ENCODE results near the gene ESD.

ESD gene

GRCh38 chr13:46743191-46743590 lies 53.8 kb downstream of the ESD start:
- no peak overlapping the region for H3K4me2 ChIP-seq (ENCODE audit: low read depth, low read length, poor library complexity, severe bottlenecking)
- no peaks in the 10 kb centered on the region for H3K27me3 ChIP-seq (ENCODE audit: low read length)
- no peaks in the 10 kb centered on the region for H3F3A ChIP-seq (ENCODE audit: insufficient read depth)
- no peaks in the 10 kb centered on the region for H3K9me2 ChIP-seq (replicated peaks; ENCODE audit: insufficient read depth, low read length)
- H3K27ac ChIP-seq (ENCODE audit: low read depth, low read length) = no peak overlapping the region
- no peaks in the 10 kb centered on the region for H3K9me3 ChIP-seq (ENCODE audit: insufficient read depth, low read length)
- TF ChIP-seq, protein P1, sequence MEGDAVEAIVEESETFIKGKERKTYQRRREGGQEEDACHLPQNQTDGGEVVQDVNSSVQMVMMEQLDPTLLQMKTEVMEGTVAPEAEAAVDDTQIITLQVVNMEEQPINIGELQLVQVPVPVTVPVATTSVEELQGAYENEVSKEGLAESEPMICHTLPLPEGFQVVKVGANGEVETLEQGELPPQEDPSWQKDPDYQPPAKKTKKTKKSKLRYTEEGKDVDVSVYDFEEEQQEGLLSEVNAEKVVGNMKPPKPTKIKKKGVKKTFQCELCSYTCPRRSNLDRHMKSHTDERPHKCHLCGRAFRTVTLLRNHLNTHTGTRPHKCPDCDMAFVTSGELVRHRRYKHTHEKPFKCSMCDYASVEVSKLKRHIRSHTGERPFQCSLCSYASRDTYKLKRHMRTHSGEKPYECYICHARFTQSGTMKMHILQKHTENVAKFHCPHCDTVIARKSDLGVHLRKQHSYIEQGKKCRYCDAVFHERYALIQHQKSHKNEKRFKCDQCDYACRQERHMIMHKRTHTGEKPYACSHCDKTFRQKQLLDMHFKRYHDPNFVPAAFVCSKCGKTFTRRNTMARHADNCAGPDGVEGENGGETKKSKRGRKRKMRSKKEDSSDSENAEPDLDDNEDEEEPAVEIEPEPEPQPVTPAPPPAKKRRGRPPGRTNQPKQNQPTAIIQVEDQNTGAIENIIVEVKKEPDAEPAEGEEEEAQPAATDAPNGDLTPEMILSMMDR (IDR thresholded peaks at IDR 0.05; ENCODE audit: insufficient read depth, low read length, poor library complexity, severe bottlenecking) = no peak
- no peak for TF ChIP-seq EZH2phosphoT487 (conservative IDR thresholded peaks at IDR 0.05; ENCODE audit: low read length)
- no peak overlapping the region for H2AFZ ChIP-seq (ENCODE audit: low read depth, low read length, severe bottlenecking)
- no peaks in the 10 kb centered on the region for H4K20me1 ChIP-seq (ENCODE audit: low read depth, low read length)
- no peaks in the 10 kb centered on the region for H3K79me2 ChIP-seq (ENCODE audit: insufficient read depth, low read length)
- H3K9ac ChIP-seq (ENCODE audit: low read length) = no peak overlapping the region
- peaks cover 3% of the 10 kb centered on the region; the same call in 1 of the 2 replicates for H3K36me3 ChIP-seq (ENCODE audit: low read length)
- H3K4me3 ChIP-seq (ENCODE audit: insufficient read depth, low read length, poor library complexity, severe bottlenecking) = no peak overlapping the region

GRCh38 chr13:46739447-46740098 lies 57.4 kb downstream of the ESD start:
- no peak overlapping the region for H2AFZ ChIP-seq (ENCODE audit: low read depth, low read length, severe bottlenecking)
- no peak overlapping the region for H3K9ac ChIP-seq (ENCODE audit: low read length)
- H3K9me2 ChIP-seq (replicated peaks; ENCODE audit: insufficient read depth, low read length) = no peaks in the 10 kb centered on the region
- no peak overlapping the region for H3K4me3 ChIP-seq (ENCODE audit: insufficient read depth, low read length, poor library complexity, severe bottlenecking)
- H3K79me2 ChIP-seq (ENCODE audit: insufficient read depth, low read length) = no peaks in the 10 kb centered on the region
- H3K36me3 ChIP-seq (ENCODE audit: low read length) = peaks cover 3% of the 10 kb centered on the region; the same call in 1 of the 2 replicates
- H3K4me2 ChIP-seq (ENCODE audit: low read depth, low read length, poor library complexity, severe bottlenecking) = no peak overlapping the region
- no peak overlapping the region for H3K27ac ChIP-seq (ENCODE audit: low read depth, low read length)
- no peaks in the 10 kb centered on the region for H4K20me1 ChIP-seq (ENCODE audit: low read depth, low read length)
- TF ChIP-seq, protein P1 (IDR thresholded peaks at IDR 0.05; ENCODE audit: insufficient read depth, low read length, poor library complexity, severe bottlenecking) = no peak
- no peak for TF ChIP-seq EZH2phosphoT487 (conservative IDR thresholded peaks at IDR 0.05; ENCODE audit: low read length)
- no peaks in the 10 kb centered on the region for H3K27me3 ChIP-seq (ENCODE audit: low read length)
- no peaks in the 10 kb centered on the region for H3K9me3 ChIP-seq (ENCODE audit: insufficient read depth, low read length)
- H3F3A ChIP-seq (ENCODE audit: insufficient read depth) = no peaks in the 10 kb centered on the region

DNA sequence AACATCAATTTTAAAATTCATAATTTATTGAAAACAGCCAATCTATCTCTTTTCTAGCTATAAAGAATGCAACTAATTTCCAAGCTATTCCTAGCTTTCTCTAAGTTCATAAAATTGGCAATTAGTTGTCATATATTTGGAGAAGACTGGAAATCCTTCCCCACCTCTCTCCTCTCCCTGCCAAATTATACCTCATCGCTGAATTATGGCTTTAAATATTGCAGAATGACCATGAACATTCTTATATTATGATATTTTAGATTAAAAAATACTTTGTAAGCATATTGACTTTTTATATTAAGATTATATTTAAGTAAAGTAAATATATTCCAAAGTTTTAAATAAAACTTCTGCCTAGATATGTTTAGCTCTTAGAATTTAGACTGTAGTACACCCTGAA lies 58.2 kb downstream of the ESD start:
- no peaks in the 10 kb centered on the region for H3K27me3 ChIP-seq (ENCODE audit: low read length)
- H3K9me2 ChIP-seq (replicated peaks; ENCODE audit: insufficient read depth, low read length) = no peaks in the 10 kb centered on the region
- no peaks in the 10 kb centered on the region for H3K9me3 ChIP-seq (ENCODE audit: insufficient read depth, low read length)
- no peaks in the 10 kb centered on the region for H3K79me2 ChIP-seq (ENCODE audit: insufficient read depth, low read length)
- TF ChIP-seq EZH2phosphoT487 (conservative IDR thresholded peaks at IDR 0.05; ENCODE audit: low read length) = no peak
- TF ChIP-seq, protein P1 (IDR thresholded peaks at IDR 0.05; ENCODE audit: insufficient read depth, low read length, poor library complexity, severe bottlenecking) = no peak
- H3K9ac ChIP-seq (ENCODE audit: low read length) = no peak overlapping the region
- H3F3A ChIP-seq (ENCODE audit: insufficient read depth) = no peaks in the 10 kb centered on the region
- H3K36me3 ChIP-seq (ENCODE audit: low read length) = peaks cover 10% of the 10 kb centered on the region; the same call in 1 of the 2 replicates
- H4K20me1 ChIP-seq (ENCODE audit: low read depth, low read length) = no peaks in the 10 kb centered on the region
- H3K4me2 ChIP-seq (ENCODE audit: low read depth, low read length, poor library complexity, severe bottlenecking) = no peak overlapping the region
- H3K27ac ChIP-seq (ENCODE audit: low read depth, low read length) = no peak overlapping the region
- H3K4me3 ChIP-seq (ENCODE audit: insufficient read depth, low read length, poor library complexity, severe bottlenecking) = no peak overlapping the region
- no peak overlapping the region for H2AFZ ChIP-seq (ENCODE audit: low read depth, low read length, severe bottlenecking)

Data from SU-DHL-6 (cell line).